GM04503 (cell line): ENCODE results near the gene LCLAT1.

ENCODE experiments used
- DNase-seq: peaks from one replicate; pipeline ENCODE4 v3.0.0-alpha.2; 2012; ENCODE audit warnings: low read depth

LCLAT1 gene

DNA sequence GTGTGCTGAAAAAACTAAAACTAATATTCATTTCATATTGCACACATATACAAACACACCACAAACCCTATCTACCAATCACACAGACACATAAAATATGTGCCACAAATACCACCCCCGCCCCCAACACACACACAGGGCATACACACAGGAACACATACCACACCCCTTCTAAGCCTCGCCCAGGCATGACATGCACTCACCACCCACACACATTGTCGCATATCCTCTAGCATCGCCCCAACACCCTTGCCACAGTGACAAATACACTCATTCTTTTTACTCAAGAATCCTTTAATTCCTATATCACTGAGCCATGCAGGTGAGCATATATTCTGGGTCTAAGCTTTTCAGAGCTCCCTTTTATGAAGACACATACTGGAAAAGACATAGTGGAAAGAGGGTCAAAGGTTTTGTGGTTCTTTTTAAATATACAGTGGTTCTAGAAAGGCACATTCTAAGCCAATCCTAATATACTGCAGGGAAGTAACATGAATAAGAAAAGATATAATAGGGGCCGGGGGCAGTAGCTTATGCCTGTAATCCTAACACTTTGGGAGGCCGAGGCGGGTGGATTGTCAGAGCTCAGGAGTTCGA is 24.5 kb upstream of the LCLAT1 start:
- no peak for DNase-seq

DNA sequence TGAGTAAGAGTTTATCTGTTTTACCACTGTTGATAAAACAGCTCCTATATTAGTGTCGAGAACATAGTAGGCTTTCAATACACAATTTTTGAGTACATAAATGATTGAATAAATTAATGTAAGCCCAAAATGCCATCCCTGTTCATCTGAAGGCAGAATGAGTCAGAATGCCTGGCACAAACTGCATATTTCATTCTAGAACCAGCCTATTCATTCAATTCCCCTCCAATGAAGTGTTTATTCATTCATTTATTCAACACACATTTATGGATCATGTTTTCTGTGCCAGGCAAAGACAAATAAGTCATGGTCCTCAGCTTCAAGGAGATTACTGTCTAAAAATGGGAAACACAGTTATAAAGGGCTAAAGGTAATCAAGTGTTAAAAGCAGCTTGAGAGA is 22.8 kb upstream of the LCLAT1 start:
- DNase-seq: no peak

DNA sequence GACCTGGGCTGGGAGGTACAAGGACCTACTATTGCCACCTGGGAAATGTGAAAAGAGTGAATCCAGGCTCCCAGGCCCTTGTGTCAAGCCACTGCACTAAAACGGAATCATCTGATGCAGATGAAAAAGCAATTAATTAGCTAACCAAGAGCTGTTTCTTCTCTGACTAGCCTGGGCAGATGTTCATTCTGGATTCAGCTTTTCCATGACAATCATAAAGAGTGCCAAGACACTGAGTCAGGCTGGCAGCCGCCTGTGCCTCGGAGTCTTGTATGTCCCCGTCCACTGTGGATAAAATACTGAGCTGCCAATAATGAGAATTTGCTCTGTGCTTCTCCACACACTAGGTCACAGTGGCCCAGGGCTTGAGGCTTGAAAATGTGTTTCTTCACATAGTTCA is 21.7 kb upstream of the LCLAT1 start:
- no peak for DNase-seq

DNA sequence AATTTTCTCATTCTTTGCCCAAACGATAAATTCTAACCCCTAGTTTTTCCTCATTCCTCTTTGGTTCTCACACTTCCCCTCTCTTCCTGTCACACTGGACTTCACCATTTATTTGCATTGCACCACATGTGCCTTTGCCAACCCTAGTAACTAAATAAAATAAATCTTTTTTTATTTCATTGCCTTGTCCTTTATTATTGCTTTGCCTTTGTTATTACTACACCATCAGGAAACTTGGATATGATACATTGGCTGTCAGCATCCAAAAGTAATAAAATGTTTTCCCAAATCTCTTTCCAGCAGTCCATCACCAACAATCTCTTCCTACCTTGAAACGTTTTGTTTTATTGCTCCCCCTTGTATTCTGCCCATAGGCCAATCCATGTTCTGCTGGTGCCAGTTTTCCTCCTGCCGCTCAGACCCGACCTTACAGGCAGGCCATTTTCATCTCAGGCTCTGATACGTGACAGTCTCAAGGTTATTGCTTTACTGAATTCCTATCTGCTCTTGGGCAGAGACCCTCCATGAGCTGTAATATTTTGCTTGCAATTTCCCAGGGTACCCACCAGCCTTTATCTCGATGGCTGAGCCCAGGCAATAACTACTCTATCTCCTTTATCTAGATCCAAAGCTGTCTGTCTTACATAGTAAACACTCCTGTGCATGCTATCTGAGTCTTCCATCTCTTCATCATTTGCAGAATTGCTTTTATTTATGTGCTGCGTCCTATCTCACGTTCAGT is 19.3 kb upstream of the LCLAT1 start:
- no peak for DNase-seq

DNA sequence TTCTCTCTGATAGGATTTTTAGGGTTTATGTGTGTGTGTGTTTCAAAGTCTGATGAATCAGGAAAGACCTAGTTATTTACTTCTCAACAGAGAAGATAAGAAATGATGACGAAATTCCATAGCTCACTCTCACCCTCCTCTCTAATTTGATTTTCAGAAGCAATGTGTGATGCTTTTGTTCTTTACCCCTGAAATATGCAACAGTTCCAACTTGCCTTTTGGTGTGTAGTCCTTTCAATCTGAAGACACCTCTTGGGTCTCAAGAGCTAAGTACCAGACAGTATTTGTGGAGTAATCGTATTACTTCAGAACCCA is 18.7 kb upstream of the LCLAT1 start:
- DNase-seq: no peak

DNA sequence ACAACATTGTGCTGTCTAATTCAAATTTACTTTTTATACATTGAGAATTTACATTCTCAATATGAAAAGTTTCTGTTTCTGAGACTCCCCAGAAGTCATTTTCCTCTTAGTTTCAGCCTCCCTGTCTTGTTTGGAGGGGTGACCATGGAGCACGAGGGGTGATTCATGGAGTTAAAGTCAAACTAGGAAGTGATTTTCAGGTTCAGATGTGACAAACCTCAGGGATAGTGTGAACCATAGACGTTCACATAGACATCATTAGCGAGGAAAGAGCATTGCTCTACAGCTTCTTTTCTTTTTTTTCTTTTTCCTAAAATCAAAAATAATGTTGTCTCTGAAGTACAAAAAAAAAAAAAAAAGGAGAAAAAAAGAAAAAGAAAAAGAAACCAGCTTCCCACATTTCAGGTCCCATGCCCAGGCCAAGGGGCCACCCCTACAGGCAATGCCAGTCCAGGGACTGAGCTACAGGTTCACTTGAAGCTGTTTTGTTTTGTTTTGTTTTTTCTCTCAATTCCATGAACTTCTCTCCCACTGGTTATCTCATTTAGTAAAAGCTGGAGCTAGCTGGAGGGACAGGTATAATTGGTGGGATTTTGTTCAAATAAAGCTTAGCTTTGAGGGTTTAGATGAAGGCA is 18.1 kb upstream of the LCLAT1 start:
- DNase-seq: no peak

DNA sequence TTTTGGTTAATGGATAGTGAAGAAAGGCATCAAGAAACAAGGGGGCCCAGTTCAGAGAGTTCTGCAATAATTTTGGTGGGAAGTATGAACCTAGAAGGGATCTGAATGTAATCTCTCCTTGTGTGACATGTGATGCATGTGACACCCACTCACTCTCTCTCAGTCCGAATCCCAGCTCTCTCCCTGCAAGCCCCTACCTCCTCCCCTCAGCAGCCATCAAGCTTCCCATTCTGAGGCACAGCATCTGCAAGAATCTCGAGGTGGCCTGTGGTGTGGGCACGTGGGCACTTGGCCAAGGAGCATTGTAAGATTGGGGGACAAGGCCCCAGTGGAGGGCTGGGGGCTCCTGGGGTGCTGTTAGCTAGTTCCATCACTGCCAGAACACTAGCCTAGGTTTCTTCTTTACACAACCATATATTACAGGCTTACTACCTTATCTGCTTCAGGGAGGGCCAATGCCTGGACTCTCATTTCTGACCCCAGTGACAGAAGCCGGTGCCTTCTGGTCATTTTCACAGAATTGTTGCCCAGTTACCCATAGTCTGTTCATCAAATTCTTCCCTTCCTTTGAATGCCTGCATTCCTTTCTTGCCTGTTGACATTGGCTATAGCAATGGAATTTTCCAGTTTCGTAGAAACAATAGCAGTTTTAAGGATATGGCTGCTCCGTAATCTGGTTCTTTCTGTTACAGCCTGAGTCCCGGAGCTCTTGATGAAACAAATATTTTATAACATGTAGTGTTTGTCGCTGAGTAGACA is 13.3 kb upstream of the LCLAT1 start:
- DNase-seq: no peak

DNA sequence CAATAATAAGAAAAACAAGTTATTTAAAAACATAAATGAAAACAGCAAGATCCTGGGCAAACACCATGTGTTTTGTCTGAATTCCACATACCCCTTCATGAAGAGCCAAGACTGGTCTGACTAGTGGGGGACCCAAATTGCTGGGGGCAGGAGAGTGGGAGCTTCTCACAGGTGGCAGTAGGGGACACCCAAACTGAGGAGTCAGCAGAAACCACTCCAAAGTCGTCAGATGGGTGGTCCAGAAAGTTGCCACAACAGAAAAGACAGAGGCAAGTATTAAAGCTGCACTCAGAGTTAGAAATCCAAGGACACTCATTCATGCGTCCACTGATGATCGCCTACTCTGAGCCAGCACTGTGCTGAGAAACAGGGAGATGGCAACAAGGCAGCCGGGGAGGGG is 12.3 kb upstream of the LCLAT1 start:
- DNase-seq: no peak

DNA sequence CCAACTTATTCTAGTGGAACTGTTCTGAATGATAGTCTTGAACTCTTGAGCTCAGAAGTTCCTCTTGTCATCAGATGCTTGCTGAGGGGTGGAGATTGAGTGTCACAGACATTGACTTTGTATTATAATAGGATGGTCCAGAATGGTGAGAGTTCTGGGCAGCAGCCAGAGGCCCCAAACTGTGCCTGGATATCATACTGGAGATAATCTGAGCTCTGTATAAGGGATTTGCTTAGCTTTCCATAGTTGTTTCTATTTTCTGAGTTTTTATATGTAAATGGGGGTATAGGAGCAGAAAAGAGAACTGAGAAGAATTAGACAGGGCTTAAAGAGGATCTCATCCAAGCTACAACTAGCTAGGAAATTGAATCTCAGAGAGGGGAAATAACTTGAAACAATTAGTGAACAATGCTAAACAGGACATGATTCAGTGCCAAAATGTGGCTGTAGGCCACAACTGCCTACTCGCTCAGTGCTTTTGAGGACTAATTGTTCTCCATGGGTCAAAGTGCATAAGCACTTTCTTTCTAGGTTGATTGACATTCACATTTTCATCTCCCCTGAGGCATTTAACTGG is 10.1 kb upstream of the LCLAT1 start:
- DNase-seq: no peak

DNA sequence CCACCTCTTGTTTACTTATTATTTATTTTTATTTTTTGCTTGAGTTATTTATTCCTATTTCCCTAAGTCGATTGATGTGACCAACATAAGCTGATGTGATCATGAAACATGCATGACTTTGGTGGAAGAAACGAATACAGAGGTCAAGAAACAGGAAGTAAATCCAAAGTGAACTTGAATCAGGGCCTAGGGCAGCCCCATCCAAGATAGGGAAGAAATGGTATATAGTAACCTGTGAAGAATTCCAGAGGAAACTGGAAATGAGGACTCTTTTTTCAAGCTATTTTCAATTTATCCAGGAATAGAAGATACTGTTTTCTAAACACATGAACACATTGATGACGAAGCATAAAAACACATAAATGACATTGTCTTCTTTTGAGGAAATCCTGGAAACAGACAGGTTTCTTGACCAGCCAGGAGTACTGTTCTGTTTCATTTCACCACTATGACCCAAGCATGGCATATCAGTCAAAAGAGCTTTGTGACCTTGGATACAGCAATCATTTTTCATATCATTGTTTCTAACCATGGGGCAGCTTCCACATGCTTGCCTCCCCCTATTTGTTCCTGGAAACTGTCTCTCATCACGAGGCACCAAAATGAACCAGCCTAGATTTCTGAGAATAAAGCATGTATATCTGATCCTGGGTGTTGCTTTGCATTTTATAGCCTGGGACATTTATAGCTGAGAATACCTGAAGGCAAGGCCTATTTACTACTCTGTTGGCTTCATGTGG is 9.1 kb upstream of the LCLAT1 start:
- no peak for DNase-seq

DNA sequence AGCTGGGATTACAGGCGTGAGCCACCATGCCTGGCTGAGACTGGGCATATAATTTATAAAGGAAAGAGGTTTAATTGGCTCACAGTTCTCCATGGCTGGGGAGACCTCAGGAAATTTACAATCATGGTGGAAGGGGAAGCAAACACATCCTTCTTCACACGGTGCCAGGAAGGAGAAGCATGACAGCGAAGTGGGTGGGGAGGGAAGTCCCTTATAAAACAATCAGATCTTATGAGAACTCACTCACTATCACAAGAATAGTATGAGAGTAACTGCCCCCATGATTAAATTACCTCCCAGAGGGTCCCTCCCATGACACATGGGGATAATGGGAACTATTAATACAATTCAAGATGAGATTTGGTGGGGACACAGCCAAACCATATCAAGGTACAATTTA is 7.8 kb upstream of the LCLAT1 start:
- DNase-seq: no peak

DNA sequence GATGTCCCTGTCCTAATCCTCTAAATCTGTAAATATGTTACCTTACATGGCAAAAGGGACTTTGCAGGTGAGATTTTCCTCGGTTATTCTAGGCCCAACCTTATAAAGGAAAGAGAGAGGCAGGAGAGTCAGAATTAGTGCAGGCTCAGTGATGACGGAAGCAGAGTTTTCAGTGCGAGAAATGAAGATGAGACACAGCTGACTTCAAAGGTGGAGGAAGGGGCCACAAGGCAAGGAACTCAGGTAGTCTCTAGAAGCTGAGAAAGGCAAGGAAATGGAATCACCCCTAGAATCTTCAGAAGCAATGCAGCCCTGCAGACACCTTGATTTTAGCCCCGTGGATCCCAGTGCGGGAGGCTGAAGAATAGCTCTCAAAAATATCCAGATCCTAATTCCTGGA is 7.2 kb upstream of the LCLAT1 start:
- no peak for DNase-seq

DNA sequence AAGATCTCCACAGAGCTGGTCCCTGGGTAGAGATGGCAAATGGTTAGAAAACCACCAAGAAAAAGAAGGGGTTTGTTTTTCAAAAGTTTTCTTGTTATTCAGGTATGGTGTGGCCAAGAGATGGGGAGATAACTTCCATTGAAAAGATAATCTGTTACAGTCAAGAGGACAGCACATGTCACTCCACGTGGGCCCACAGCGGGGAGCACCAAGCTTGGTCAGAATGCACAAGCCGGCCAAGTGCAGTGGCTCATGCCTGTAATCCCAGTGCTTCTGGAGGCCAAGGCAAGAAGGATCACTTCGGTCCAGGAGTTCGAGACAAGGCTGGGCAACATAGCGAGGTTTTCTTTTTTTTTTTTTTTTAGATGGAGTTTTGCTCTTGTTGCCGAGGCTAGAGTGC is 6.0 kb upstream of the LCLAT1 start:
- no peak for DNase-seq

DNA sequence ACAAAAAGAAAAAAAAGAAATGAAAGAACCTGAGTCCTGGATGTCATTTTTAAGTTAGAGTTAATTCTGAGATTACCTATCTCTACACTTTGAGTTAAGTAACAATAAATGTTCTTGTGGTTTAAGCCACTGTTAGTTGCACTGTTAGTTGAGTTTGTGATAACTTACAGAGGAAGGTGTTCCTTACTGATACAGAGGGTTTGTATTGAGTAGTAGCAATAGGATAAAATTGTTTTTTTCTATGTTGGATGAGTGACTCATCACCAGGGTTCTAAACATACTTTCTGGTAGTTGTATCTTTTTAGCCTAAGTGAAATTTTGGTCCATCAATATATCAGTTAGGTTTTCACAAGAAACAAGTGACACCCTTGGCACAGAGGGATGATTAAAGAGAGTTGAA is 4.0 kb upstream of the LCLAT1 start:
- no peak for DNase-seq

DNA sequence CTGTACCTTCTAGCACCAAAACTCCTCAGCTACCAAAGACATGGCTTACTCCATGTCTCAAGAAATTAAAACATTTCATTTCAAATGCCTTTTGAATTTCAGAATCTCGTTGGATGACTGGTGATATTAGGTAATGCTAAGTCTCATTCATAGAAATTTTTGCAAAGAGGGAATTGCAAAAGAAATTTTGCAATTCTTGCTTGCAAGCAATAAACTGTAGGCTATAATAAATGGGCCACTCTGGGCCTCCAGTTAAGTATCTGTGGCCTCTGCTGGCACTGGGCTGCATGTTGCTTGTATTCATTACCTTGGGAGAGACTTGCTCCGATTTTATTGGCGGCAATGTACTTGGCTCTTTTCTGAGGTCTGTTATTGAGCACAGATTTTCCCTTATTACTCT is 2.8 kb upstream of the LCLAT1 start:
- DNase-seq: peak; percentile 81

DNA sequence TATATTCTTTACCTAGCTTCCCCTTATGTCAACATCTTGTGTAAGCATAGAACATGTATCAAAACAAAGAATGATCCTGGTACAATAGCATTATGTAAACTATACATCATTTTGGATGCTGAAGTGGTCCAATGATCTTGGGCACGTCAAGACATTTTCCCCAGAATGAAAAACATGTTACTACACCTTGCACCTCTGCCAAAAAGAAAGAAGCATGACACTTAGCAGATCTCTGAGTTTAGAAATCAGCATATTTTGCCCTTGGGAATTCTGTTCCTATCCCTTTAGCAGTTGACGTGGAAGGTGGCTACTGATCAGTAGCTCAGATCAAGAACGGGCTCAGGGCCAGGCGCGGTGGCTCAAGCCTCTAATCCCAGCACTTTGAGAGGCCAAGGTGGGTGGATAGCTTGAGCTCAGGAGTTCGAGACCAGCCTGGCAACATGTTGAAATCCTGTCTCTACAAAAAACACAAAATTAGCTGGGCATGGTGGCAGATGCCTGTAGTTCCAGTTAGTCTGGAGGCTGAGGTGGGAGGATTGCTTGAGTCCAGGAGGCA is 1.7 kb upstream of the LCLAT1 start:
- DNase-seq: no peak

DNA sequence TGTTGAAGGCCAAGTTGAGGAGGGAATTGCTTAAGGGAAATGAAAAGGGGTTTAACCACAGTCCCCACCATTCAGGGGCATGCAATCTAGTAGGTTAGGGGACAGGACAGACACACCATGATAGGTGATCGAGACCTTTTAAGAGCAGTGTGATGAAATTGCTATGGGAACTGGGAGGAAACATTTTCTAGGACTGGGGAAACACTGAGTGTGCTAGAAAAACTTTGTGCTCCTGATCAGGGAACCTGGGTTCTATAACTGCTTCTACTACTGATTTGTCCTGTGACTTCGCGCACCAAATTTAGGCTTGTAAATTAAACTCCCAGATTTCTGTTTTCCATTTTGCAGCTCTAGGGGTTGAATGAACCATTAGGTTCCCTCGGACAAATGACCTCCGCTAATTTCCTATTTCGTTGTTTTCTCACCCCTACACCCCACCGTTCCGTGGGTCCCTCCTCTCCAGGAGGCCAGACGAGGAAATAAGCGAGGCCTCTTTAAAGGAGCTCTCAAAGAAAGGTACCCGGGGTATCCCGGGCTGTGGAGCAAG is 371 bp upstream of the LCLAT1 start:
- no peak for DNase-seq

DNA sequence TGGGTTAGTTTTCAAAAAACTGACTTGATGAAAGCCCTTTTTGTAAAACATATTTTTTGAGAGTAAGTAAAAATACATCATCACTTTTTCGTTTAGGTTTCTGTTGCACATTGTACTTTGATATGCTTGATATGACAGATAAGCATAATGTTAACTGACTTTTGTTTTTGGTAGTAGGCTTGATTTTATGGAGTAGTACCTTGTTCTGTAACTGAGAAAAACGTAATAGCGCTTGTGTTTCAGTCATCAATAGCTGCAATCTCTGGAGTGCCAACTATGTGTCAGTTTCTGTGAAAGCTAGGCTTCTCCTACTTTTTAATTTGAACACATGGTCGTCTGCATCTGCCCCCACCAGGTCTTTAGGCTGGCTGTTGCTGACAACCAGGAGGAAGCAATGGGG is 1.3 kb downstream of the LCLAT1 start:
- DNase-seq: no peak

DNA sequence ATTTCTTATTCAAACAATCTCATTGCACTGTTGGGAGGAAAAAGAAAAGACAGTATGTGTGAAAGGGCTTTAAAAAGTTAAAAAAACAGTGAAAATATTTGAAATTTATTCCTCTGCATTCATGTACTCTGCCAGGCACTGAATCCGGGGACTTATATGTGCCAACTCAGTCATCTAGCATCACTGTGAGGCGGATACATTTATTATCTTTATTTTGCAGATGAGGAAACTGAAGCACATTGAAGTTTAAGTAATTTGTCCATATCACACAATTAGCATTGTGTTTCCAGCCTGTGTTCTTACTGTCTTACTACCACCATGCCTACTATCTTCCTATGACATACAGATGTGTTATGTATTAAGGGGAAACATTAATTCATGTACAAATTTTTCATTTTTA is 1.8 kb downstream of the LCLAT1 start:
- DNase-seq: no peak

DNA sequence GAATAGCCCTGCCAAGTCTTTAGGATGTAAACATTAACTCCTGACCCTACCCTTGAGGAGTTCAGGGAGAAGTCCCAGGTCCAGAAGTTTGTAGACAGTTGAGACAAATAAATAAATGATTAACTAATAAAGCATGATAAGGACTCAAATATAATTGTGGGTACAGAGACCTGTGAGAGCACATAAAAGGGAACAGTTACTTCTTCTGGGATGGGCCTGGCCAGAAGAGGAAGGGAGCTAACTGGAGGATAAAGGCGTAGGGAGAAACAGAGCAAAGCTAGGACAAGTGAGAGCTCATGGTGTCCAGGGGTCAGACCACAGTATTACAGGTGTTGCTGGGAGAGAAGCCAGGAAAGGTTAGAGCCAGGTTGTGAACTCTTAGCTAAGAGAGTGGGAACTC is 3.0 kb downstream of the LCLAT1 start:
- no peak for DNase-seq

DNA sequence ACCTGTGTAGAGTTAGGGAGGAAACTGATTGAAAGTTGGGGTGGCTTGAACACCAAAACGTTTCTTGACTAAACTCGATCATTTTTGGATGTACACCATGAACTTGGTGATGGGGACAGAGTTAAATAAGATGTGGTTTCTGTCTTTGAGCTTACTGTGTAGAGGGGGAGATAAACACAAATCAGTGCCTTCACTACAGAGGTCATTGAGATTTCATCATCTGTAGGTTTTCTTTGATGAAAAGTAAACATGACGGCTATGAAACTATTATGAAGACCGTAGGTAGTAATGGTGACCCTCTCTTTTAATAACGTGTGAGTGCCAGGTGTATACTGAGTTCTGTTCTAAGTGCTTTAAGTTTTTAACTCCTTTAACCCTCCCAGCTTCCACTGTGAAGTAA is 6.5 kb downstream of the LCLAT1 start:
- no peak for DNase-seq

DNA sequence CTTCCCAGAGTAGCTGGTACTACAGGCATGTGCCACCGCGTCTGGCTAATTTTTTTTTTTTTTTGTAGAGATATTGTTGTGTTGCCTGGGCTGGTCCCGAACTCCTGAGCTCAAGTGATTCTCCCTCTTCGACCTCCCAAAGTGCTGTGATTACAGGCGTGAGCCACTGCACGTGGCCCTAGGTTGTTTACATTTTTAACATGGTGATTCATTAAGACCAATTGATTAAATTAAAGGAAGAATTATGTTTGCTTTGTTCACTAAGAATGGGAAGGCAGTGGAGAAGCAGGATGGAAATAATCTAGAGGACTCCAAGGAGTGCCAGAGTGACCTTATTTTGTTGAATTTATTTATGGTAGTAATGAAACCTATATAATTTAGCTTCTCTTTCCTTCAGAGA is 7.5 kb downstream of the LCLAT1 start:
- DNase-seq: no peak
